GM23338 (cell line): ENCODE measurements around the gene PELI1.

Source experiments
- CREB1 ChIP-seq: fragments of 250-450 bp; sonication (Bioruptor Pico); IDR thresholded peaks from 2 replicates; pipeline ENCODE4 v1.5.0; 2020; ENCODE audit warnings: low read depth, mild to moderate bottlenecking, moderate library complexity
- CTCF ChIP-seq, 2 experiments: fragments of 200-600 bp in 1 of 2; sonication (generic) in 1 of 2; conservative IDR thresholded peaks; 2 replicates each; pipeline versions ENCODE4 v1.5.1 to v1.6.1; 2016 to 2017; ENCODE audit warnings: antibody characterized with exemption in 2 of 2, low read depth in 2 of 2, mild to moderate bottlenecking in 2 of 2, moderate library complexity in 1 of 2
- EZH2 ChIP-seq: fragments of 200-600 bp; sonication (generic); IDR thresholded peaks from one replicate; pipeline ENCODE4 v1.8.0; 2017; ENCODE audit warnings: antibody characterized with exemption, mild to moderate bottlenecking, low read depth; ENCODE audit not compliant: unreplicated experiment
- EZH2phosphoT487 ChIP-seq: fragments of 200-600 bp; sonication (generic); IDR thresholded peaks from one replicate; pipeline ENCODE4 v1.8.1; 2018; ENCODE audit warnings: antibody characterized with exemption; ENCODE audit not compliant: unreplicated experiment
- JUNB ChIP-seq: IDR thresholded peaks from one replicate; pipeline ENCODE4 v1.6.1; 2016; ENCODE audit warnings: antibody characterized with exemption; ENCODE audit not compliant: unreplicated experiment
- NANOG ChIP-seq: IDR thresholded peaks from 2 replicates; pipeline ENCODE4 v1.6.1; 2016; ENCODE audit warnings: antibody characterized with exemption, borderline replicate concordance
- POLR2AphosphoS5 ChIP-seq: IDR thresholded peaks from 2 replicates; pipeline ENCODE4 v1.6.1; 2016; ENCODE audit warnings: antibody characterized with exemption, low read depth
- REST ChIP-seq: IDR thresholded peaks from one replicate; pipeline ENCODE4 v1.6.1; 2018; ENCODE audit warnings: antibody characterized with exemption; ENCODE audit not compliant: unreplicated experiment
- ZNF331 ChIP-seq: fragments of 250-450 bp; sonication (Bioruptor Pico); IDR thresholded peaks from 2 replicates; pipeline ENCODE4 v1.5.0; 2020; ENCODE audit warnings: low read depth, mild to moderate bottlenecking, moderate library complexity
- ZNF462 ChIP-seq: fragments of 250-450 bp; sonication (Bioruptor Pico); IDR thresholded peaks from 2 replicates; pipeline ENCODE4 v1.5.0; 2020; ENCODE audit warnings: mild to moderate bottlenecking, moderate library complexity

GRCh38 chr2:64145714-64146113 is 1.5 kb upstream of the PELI1 start:
- TF ChIP-seq CTCF (conservative IDR thresholded peaks at IDR 0.05; ENCODE audit: low read depth in 2 of 2), result no peak
- no peak for TF ChIP-seq POLR2AphosphoS5
- TF ChIP-seq REST, result no peak
- no peak for TF ChIP-seq ZNF462 (CRISPR knock-in tag)
- no peak for TF ChIP-seq EZH2
- no peak for TF ChIP-seq EZH2phosphoT487
- TF ChIP-seq NANOG, result no peak
- no peak for TF ChIP-seq ZNF331
- TF ChIP-seq CREB1, result no peak
- TF ChIP-seq JUNB, result no peak
